ENCODE measurements around the gene FHOD3. TPM values are rescaled to one million over a fixed set of nuclear protein-coding genes. Genes with fewer than 3 reads are reported as not detected.

Gene FHOD3
- total RNA-seq, 1 donor from 2014 or later: 350 TPM

- intact Hi-C loops (cut with DNase I): no loop called here
- DNase-seq (ENCODE audit: missing footprints): no peak
- peak; percentile 86 for ATAC-seq
Measured at GRCh38 chr18:36389811-36390581, 92.5 kb downstream of the FHOD3 start.

GRCh38 chr18:36391426-36392145 is 94.1 kb downstream of the FHOD3 start:
- ATAC-seq: no peak
- intact Hi-C loops (cut with DNase I): no loop called here
- DNase-seq (ENCODE audit: missing footprints): no peak

- peak; percentile 26 for ATAC-seq
- intact Hi-C loops (cut with DNase I): no loop called here
- DNase-seq (ENCODE audit: missing footprints): no peak
Measured at GRCh38 chr18:36392164-36392978, 94.9 kb downstream of the FHOD3 start.

- peak; percentile 15 for ATAC-seq
- intact Hi-C loops (cut with DNase I): no loop called here
- no peak for DNase-seq (ENCODE audit: missing footprints)
Measured at GRCh38 chr18:36392979-36393287, 95.4 kb downstream of the FHOD3 start.

GRCh38 chr18:36394486-36394885 is 97.0 kb downstream of the FHOD3 start:
- intact Hi-C loops (cut with DNase I): no loop called here
- DNase-seq (ENCODE audit: missing footprints): no peak
- no peak for ATAC-seq

- intact Hi-C loops (cut with DNase I): no loop called here
- ATAC-seq (no peak), DNase-seq (ENCODE audit: missing footprints) (no peak)
Measured at GRCh38 chr18:36396190-36396589, 98.7 kb downstream of the FHOD3 start.

- ATAC-seq: peak; percentile 70
- intact Hi-C loops (cut with DNase I): no loop called here
Measured at GRCh38 chr18:36397033-36397432, 99.5 kb downstream of the FHOD3 start.

GRCh38 chr18:36398419-36398818 is 100.9 kb downstream of the FHOD3 start:
- DNase-seq (ENCODE audit: missing footprints) (no peak), ATAC-seq (no peak)
- intact Hi-C loops (cut with DNase I): no loop called here

More at GRCh38 chr18:36397033-36397432, 99.5 kb downstream of the FHOD3 start:
- DNase-seq (ENCODE audit: missing footprints): no peak

- intact Hi-C loops (cut with DNase I): no loop called here
- DNase-seq (ENCODE audit: missing footprints): no peak
- no peak for ATAC-seq
Measured at GRCh38 chr18:36399055-36399454, 101.5 kb downstream of the FHOD3 start.

- intact Hi-C loops (cut with DNase I): loop anchor here (5.0 to 10.0 kb wide), 3 partner anchors 64 to 173 kb away; no protein-coding TSS in a partner anchor
- ATAC-seq: no peak
- no peak for DNase-seq (ENCODE audit: missing footprints)
Measured at GRCh38 chr18:36401462-36401861, 103.9 kb downstream of the FHOD3 start.

- ATAC-seq: peak; percentile 52
- intact Hi-C loops (cut with DNase I): loop anchor here (5.0 to 10.0 kb wide), 3 partner anchors 64 to 172 kb away; no protein-coding TSS in a partner anchor
- DNase-seq (ENCODE audit: missing footprints): peak; percentile 81
Measured at GRCh38 chr18:36402765-36403396, 105.4 kb downstream of the FHOD3 start.

- ATAC-seq (peak; percentile 70), DNase-seq (ENCODE audit: missing footprints) (no peak)
- intact Hi-C loops (cut with DNase I): loop anchor here (5.0 to 10.0 kb wide), 3 partner anchors 63 to 171 kb away; no protein-coding TSS in a partner anchor
Measured at GRCh38 chr18:36403896-36404820, 106.6 kb downstream of the FHOD3 start.

- DNase-seq (ENCODE audit: missing footprints): no peak
- intact Hi-C loops (cut with DNase I): loop anchor here (10.0 kb wide), 1 partner anchor 169 kb away; no protein-coding TSS in a partner anchor
- ATAC-seq: no peak
Measured at GRCh38 chr18:36405611-36406010, 108.1 kb downstream of the FHOD3 start.

GRCh38 chr18:36406805-36407204 is 109.3 kb downstream of the FHOD3 start:
- DNase-seq (ENCODE audit: missing footprints): no peak
- ATAC-seq: no peak
- intact Hi-C loops (cut with DNase I): loop anchor here (10.0 kb wide), 1 partner anchor 168 kb away; no protein-coding TSS in a partner anchor

GRCh38 chr18:36408606-36409005 is 111.1 kb downstream of the FHOD3 start:
- ATAC-seq (no peak), DNase-seq (ENCODE audit: missing footprints) (no peak)
- intact Hi-C loops (cut with DNase I): loop anchor here (10.0 kb wide), 1 partner anchor 166 kb away; no protein-coding TSS in a partner anchor

- intact Hi-C loops (cut with DNase I): loop anchor here (5.0 to 10.0 kb wide), 2 partner anchors 32 to 165 kb away; no protein-coding TSS in a partner anchor
- ATAC-seq (no peak), DNase-seq (ENCODE audit: missing footprints) (no peak)
Measured at GRCh38 chr18:36409779-36410178, 112.3 kb downstream of the FHOD3 start.

GRCh38 chr18:36410346-36410745 is 112.8 kb downstream of the FHOD3 start:
- DNase-seq (ENCODE audit: missing footprints) (no peak), ATAC-seq (no peak)
- intact Hi-C loops (cut with DNase I): loop anchor here (5.0 kb wide), 1 partner anchor 33 kb away; no protein-coding TSS in a partner anchor
